SK-N-SH (cell line): ENCODE data around the gene AAMDC.

Experiments used
- EP300 ChIP-seq, 2 experiments: IDR thresholded peaks; 2 replicates each; pipeline versions ENCODE4 v1.4.0 to v1.6.1; 2012; ENCODE audit warnings: borderline replicate concordance in 1 of 2, low read depth in 1 of 2, low read length in 1 of 2
- EZH2phosphoT487 ChIP-seq: fragments of 200-600 bp; sonication (generic); IDR thresholded peaks from 2 replicates; pipeline ENCODE4 v1.6.1; 2017; ENCODE audit warnings: low read depth, mixed run types, mild to moderate bottlenecking, antibody characterized with exemption, moderate library complexity, borderline replicate concordance
- GABPA ChIP-seq: IDR thresholded peaks from 2 replicates; pipeline ENCODE4 v1.4.0; 2012; ENCODE audit warnings: low read depth, mild to moderate bottlenecking
- NFIC ChIP-seq: IDR thresholded peaks from 2 replicates; pipeline ENCODE4 v1.4.0; 2012; ENCODE audit warnings: borderline replicate concordance
- NRF1 ChIP-seq: IDR thresholded peaks from 2 replicates; pipeline ENCODE4 v1.6.1; 2012; ENCODE audit warnings: low read depth, mild to moderate bottlenecking, low read length
- RAD21 ChIP-seq: IDR thresholded peaks from 2 replicates; pipeline ENCODE4 v1.6.1; 2012; ENCODE audit warnings: mild to moderate bottlenecking, low read length
- YY1 ChIP-seq: IDR thresholded peaks from 2 replicates; pipeline ENCODE4 v1.4.0; 2012; ENCODE audit warnings: low read depth, mild to moderate bottlenecking
- TF ChIP-seq, protein P1 (sequence below): IDR thresholded peaks from 2 replicates; pipeline ENCODE4 v1.6.1; 2012; ENCODE audit warnings: mild to moderate bottlenecking, low read depth, low read length, moderate library complexity
- TF ChIP-seq, protein P2 (sequence below): IDR thresholded peaks from 2 replicates; pipeline ENCODE4 v1.4.0; 2012; ENCODE audit warnings: low read depth, borderline replicate concordance
- TF ChIP-seq, protein P3 (sequence below): fragments of 200-600 bp; sonication (generic); IDR thresholded peaks from 2 replicates; pipeline ENCODE4 v1.6.1; 2017; ENCODE audit warnings: antibody characterized with exemption, mild to moderate bottlenecking, moderate library complexity

DNA sequence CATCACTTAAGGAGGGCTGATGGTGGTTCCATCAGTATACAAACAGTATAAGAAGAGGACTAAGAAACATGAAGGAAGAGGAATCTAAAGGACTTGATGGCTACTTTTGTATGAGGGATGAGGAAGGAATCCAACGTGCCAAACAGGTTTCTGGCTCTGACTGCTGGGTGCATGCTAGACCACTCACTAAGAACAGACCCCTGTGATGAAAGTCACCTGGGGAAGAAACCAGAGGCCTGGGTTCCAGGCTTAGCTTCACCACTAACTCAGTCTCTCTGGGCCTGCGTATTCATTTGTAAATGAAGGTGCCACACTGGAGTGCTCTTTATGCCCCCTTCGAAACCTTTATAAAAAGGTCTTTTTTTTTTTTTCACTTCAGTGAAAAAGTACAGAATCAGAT lies 55.1 kb downstream of the AAMDC start:
- TF ChIP-seq, protein P1, sequence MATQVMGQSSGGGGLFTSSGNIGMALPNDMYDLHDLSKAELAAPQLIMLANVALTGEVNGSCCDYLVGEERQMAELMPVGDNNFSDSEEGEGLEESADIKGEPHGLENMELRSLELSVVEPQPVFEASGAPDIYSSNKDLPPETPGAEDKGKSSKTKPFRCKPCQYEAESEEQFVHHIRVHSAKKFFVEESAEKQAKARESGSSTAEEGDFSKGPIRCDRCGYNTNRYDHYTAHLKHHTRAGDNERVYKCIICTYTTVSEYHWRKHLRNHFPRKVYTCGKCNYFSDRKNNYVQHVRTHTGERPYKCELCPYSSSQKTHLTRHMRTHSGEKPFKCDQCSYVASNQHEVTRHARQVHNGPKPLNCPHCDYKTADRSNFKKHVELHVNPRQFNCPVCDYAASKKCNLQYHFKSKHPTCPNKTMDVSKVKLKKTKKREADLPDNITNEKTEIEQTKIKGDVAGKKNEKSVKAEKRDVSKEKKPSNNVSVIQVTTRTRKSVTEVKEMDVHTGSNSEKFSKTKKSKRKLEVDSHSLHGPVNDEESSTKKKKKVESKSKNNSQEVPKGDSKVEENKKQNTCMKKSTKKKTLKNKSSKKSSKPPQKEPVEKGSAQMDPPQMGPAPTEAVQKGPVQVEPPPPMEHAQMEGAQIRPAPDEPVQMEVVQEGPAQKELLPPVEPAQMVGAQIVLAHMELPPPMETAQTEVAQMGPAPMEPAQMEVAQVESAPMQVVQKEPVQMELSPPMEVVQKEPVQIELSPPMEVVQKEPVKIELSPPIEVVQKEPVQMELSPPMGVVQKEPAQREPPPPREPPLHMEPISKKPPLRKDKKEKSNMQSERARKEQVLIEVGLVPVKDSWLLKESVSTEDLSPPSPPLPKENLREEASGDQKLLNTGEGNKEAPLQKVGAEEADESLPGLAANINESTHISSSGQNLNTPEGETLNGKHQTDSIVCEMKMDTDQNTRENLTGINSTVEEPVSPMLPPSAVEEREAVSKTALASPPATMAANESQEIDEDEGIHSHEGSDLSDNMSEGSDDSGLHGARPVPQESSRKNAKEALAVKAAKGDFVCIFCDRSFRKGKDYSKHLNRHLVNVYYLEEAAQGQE = no peak
- TF ChIP-seq, protein P2, sequence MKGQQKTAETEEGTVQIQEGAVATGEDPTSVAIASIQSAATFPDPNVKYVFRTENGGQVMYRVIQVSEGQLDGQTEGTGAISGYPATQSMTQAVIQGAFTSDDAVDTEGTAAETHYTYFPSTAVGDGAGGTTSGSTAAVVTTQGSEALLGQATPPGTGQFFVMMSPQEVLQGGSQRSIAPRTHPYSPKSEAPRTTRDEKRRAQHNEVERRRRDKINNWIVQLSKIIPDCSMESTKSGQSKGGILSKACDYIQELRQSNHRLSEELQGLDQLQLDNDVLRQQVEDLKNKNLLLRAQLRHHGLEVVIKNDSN = no peak
- TF ChIP-seq, protein P3, sequence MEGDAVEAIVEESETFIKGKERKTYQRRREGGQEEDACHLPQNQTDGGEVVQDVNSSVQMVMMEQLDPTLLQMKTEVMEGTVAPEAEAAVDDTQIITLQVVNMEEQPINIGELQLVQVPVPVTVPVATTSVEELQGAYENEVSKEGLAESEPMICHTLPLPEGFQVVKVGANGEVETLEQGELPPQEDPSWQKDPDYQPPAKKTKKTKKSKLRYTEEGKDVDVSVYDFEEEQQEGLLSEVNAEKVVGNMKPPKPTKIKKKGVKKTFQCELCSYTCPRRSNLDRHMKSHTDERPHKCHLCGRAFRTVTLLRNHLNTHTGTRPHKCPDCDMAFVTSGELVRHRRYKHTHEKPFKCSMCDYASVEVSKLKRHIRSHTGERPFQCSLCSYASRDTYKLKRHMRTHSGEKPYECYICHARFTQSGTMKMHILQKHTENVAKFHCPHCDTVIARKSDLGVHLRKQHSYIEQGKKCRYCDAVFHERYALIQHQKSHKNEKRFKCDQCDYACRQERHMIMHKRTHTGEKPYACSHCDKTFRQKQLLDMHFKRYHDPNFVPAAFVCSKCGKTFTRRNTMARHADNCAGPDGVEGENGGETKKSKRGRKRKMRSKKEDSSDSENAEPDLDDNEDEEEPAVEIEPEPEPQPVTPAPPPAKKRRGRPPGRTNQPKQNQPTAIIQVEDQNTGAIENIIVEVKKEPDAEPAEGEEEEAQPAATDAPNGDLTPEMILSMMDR = no peak
- TF ChIP-seq NFIC (no peak), GABPA (no peak), NRF1 (no peak), EP300 (IDR thresholded peaks at IDR 0.05; ENCODE audit: borderline replicate concordance in 1 of 2, low read depth in 1 of 2, low read length in 1 of 2) (no peak), RAD21 (no peak), YY1 (no peak), EZH2phosphoT487 (no peak)
